A673 (cell line): ENCODE results near the gene SF3A2.
A peak's percentile ranks its signal among the peaks of the same experiment; 100 is the strongest.

Source experiments
- EZH2 ChIP-seq: fragments of 200-600 bp; sonication (generic); IDR thresholded peaks from 2 replicates; pipeline ENCODE4 v1.6.1; 2017; ENCODE audit warnings: borderline replicate concordance, low read depth, mild to moderate bottlenecking, mixed read lengths, antibody characterized with exemption, low read length; ENCODE audit not compliant: poor library complexity, severe bottlenecking
- TF ChIP-seq, protein P1 (sequence below): fragments of 300-800, 200-600 bp; sonication (generic); conservative IDR thresholded peaks from 2 replicates; pipeline ENCODE4 v1.5.1; 2017; ENCODE audit warnings: low read depth, mild to moderate bottlenecking, antibody characterized with exemption, low read length, moderate library complexity, mixed read lengths

DNA sequence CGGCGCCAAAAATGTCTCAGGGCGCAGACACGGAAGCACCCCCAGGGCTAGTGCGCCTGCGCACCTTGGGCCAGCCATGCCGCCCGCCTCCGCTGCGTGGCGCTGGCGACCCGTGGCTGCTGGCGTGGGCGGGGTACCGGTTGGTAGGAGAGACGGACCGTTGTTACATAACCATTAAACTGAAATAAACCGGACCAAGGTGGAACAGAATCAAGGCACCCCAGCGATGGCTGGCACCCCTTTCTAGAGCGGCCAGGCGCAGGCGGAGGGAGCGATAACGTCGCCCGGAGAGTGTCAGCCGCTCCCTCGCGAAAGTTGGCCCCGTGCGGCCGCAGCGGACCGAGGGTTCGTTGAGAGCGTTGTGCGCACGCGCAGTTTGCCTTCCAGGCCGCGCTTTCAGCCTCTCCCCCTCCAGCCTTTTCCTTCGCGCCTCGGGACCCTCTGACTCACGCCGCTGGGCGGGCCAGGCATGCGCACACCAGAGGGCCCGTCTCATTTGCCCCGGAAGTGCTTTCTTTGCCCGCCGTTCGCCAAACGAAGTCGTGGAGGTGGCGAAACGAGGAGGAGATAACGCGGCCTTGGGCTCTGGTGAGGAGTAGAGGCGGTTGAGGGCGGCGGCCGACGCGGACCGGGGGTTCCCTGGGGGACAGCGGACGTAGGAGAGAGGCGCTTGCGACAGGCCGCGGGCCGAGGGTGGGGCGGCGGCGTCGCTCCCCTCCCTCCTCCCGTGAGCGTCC, at the start of gene SF3A2, which contains the start of gene PLEKHJ1:
- TF ChIP-seq, protein P1, sequence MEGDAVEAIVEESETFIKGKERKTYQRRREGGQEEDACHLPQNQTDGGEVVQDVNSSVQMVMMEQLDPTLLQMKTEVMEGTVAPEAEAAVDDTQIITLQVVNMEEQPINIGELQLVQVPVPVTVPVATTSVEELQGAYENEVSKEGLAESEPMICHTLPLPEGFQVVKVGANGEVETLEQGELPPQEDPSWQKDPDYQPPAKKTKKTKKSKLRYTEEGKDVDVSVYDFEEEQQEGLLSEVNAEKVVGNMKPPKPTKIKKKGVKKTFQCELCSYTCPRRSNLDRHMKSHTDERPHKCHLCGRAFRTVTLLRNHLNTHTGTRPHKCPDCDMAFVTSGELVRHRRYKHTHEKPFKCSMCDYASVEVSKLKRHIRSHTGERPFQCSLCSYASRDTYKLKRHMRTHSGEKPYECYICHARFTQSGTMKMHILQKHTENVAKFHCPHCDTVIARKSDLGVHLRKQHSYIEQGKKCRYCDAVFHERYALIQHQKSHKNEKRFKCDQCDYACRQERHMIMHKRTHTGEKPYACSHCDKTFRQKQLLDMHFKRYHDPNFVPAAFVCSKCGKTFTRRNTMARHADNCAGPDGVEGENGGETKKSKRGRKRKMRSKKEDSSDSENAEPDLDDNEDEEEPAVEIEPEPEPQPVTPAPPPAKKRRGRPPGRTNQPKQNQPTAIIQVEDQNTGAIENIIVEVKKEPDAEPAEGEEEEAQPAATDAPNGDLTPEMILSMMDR, result peak; percentile 99
- TF ChIP-seq EZH2, result no peak
